GM19395 (cell line): ENCODE measurements around the gene ENOX1.

Source experiments
- ATAC-seq: cut with Tn5 transposase; IDR thresholded peaks from one replicate; pipeline ENCODE4 v1.9.1; 2021; ENCODE audit warnings: mild to moderate bottlenecking, moderate library complexity; ENCODE audit not compliant: unreplicated experiment

Gene ENOX1

GRCh38 chr13:43401361-43401760 is 385.4 kb downstream of the ENOX1 start:
- no peak for ATAC-seq

DNA sequence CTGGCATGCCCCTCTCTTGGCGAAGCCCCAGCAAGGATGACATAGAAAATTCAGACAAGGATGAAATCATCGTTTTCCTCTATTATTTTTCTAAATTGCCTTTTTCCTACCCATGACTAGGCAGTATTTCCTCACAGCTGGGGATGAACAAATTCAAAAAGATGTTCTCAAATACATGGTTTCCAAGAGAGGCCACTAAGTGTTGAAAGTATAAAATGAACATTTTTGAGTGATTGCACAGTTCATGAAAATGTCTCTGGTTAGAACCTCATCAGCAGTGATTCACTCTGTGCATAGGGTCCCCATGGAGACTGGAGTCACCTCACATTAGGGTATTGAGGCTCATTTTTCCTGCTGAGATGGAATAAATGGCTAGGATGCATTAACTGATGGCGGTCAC is 389.7 kb downstream of the ENOX1 start:
- no peak for ATAC-seq

DNA sequence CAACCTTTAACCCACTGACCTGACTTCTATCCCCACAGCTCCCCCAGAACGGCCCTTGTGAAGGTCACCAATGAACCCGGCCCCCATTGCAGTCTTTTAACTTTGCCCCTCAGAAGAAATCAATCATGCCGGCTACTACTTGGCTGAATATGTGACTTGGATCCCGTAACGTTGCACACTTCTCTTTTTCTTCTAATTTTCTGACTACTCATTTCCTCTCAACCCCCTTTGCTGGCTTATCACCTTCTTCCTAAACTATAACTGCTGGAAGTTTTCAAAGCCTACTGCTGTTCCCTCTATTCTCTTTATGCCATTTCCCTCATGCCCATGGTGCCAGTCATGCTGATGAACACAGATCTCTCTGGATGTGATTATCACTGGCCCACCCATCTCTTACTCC is 395.7 kb downstream of the ENOX1 start:
- ATAC-seq, result peak; percentile 20

- ATAC-seq, result peak; percentile 70
Measured at GRCh38 chr13:43390619-43391018, 396.2 kb downstream of the ENOX1 start.

DNA sequence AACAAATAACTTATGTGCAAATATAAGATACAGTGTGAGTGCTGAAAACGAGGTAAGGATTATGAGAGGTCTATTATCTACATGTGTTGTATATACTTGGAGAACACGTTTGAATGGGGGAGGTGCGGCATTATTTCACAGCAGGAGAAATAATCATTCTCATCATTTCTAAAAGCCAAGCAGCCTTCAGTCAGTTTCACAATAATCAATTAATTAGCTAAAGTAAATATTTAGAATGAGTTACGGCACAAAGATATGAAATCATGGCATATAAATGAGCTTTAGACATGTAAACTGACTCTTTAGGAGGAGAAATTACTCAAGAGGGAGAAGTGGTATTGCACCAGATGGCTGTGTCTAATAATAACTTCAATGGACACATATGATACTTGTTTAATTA is 396.8 kb downstream of the ENOX1 start:
- ATAC-seq, result peak; percentile 15

GRCh38 chr13:43389573-43389972 is 397.2 kb downstream of the ENOX1 start:
- ATAC-seq, result no peak

DNA sequence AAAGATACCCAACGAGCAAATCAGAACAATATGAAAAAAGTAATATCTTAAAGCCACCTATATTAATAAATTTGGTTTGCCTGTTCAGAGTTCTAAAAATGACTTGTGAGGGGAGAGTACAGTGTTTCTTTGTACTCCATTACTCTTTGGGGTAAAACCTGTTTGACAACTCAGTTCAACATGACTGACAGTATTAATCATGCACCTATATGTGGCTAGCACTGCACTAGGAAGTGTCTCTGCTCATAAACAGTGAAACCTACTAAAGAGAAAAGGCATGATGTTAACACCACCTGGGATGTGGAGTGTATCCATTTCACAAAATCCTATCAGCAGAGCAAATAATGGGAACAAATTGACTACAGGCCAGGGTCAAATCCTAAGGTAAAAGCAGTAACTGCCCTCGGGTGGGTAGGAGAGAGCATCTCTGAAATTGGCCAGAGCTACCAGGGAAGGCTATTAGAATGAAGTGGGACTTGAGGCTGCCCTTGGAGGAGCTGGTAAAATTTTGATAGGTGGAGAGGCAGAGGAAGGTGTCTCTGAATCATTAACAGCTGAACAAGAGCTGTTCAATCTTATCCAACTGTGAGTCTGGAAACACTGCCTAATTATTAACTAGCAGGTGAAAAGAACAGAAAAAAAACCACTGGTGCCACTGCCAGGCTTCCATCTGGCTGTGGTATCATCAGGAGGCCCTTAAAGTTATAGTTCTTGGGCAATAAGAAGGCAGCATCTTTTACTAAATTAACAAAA is 398.3 kb downstream of the ENOX1 start:
- ATAC-seq, result peak; percentile 57

GRCh38 chr13:43387880-43388279 is 398.9 kb downstream of the ENOX1 start:
- ATAC-seq, result no peak

GRCh38 chr13:43383498-43384165 is 403.1 kb downstream of the ENOX1 start:
- no peak for ATAC-seq

DNA sequence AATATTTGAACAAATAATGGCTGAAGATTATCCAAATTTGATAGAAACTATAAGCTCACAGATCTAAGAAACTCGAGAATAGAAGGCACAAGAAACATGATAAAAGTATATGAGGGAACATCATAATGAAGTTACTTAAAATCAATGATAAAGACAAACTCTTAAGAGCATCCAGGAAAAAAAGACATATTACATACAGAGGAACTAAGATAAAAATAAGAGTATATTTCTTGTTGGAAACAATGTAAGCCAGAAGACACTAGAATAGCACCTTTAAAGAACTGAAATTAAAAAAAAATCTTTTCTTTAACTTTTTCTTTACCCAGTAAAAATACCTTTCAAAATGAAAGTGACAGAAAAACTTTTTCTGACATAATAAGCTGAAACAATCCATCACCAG is 407.0 kb downstream of the ENOX1 start:
- ATAC-seq, result no peak

DNA sequence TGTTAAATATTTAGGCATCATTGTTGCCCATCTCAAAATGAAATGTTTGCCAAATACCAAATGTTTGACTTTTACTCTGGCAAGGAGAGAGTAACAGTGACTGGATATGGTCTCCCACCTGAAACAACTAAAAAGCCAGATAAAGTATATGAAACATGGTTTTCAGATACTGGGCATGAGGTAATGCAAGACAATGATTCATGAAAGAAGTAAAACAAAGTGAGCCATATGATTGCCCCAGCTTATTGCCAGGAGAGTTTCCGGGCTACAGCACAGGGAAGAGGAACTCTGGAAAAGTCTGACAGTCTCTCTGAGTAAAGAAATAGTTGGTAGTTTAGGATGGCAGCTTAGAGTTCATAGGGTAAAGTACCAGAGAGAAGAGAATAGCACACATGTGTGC is 408.8 kb downstream of the ENOX1 start:
- no peak for ATAC-seq

GRCh38 chr13:43377149-43377548 is 409.6 kb downstream of the ENOX1 start:
- ATAC-seq, result no peak

- no peak for ATAC-seq
Measured at GRCh38 chr13:43376596-43376995, 410.2 kb downstream of the ENOX1 start.

DNA sequence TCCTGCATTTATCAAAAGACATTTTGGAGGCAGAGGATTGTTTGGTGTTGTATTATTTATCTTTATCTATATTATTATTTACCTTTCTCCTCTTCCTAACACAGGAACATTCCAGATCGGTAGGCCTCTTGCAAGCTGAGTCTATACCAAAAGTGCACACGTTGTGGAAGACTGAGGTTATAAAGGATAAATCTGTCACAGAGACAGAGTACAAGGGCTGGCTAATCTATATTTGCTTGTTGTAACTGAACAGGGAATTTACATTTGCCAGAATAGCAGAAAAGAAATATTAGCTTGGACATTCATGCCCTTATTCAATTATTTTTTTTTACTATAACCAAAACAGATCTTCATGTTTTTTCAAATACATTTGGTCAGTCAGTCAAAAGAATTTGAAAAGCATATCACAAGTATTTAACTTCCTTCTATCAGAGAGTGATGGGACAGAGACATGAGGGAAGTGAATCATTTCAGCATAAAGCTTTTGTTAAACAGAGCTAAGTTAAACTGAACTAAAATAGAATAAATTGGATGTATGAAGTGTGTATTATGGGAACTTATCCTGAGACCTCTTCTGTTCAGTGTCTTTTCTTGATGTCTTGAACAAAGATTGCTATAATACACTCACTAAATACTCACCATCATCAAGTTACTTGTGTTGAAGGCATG is 410.8 kb downstream of the ENOX1 start:
- ATAC-seq, result no peak

DNA sequence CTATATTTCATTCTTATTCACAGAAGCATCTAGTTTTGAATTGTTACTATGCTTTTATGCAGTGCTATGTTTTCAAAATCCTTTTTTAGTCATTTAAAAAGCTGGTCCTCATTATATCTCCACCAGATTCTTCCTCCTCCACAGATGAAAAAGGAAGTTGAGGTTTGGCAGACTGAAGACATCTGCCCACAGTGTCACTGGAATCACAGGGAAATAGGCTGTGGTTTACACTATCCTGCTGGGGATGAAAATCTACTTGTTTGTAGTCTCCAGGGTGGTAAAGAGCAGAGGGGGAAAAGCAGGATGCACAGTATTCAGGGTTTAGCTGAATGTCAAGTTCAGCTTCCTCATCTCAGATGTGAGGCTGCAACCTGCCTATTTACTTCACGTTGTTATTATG is 412.2 kb downstream of the ENOX1 start:
- no peak for ATAC-seq

- ATAC-seq, result no peak
Measured at GRCh38 chr13:43373400-43373799, 413.4 kb downstream of the ENOX1 start.

- no peak for ATAC-seq
Measured at GRCh38 chr13:43370842-43371241, 415.9 kb downstream of the ENOX1 start.

GRCh38 chr13:43369319-43369718 is 417.5 kb downstream of the ENOX1 start:
- ATAC-seq, result no peak

GRCh38 chr13:43368003-43368402 is 418.8 kb downstream of the ENOX1 start:
- ATAC-seq, result peak; percentile 62

DNA sequence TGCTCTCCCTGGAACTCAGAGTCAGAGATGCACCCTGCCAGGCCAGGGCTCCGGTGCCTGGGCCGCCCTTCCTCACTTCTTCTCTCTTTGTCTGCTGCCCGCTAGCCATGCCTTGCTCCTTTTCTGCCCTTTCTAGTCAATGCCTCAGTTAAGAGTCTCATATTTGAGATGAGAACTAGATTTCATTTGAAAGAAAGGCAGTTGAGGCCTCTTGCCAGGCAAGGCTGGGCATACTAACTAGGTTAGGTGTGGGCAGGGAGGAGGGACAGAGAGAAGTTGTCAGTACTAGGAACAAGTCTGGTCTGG is 421.8 kb downstream of the ENOX1 start:
- no peak for ATAC-seq

GRCh38 chr13:43364210-43365038 is 422.3 kb downstream of the ENOX1 start:
- no peak for ATAC-seq
